Measurements from ENCODE around the gene PRKAG2.

PRKAG2 gene

DNA sequence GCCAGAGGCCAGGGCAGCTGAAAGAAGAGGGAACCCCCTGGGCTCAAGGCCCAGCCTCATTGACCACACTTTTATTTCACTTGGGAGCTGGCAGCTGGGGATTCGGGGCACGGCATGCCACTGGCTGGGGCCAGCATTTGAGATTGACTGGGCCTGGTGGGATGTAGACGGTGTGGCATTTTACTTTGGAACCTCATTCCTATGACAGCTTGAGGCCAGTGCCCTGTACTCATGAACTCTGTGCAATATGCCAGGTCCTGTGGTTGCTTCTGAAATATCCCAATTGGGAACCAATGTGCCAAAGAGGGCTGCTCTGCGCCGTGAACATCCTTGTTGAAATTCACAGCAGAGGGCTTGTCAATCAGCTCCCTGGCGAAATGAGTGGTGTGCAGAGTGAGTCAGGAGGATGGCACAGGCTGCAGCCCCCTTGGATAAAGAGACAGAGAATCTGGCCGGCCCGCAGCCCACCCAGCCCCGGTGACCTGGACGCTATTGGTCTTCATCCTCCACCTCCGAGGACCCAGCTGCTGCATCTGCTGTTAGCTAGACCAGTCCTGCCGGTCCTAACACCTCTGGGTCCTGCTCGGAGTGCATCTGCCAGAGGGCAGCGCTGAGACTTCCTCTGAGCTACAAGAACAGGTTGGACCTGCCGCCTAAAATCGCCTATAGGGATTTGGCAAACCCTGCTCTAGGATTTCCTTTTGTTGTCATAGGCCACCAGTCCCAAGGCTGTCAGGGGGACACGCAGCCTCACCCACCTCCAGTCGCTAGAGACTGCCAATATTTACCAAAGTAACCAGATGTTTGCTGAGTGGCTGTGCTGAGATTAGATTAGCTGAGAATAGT lies 58.0 kb downstream of the PRKAG2 start:
- DNase-seq, result no peak
- TF ChIP-seq POLR2A (IDR thresholded peaks at IDR 0.05; ENCODE audit: low read length), result no peak
- TF ChIP-seq GATA1 (IDR thresholded peaks at IDR 0.05; ENCODE audit: low read depth, low read length), result no peak

DNA sequence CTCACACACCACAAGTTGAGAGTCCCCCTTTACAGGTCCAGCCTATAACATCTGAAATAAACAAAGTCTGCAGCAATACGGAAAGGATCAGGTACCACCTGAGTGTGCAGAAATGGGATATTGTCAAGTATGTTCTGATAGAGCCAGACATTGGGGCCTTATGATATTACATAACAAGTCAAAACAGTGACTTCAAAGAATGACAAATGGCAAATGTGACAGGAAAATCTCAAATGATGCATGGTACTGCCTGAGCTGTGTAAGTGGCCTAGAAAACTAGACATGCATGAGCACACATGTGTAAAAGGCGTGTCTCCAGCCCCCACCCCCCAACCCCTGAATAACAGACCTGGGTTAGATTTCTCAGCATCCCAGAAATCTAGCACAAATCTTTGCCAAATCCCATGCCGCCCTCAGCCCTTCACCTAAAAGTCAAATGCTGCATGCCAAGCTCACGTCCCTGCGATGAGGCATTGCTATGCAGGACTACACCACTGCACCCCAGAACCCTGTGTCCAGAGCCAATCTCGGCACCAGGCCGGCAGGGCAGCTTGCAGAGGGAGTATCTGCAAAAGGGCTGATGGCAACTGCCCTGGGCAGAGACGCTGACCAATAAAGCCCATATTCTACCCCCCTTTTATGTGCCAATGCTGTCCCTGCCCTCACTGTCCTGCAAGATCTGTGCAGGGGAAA lies 58.8 kb downstream of the PRKAG2 start:
- TF ChIP-seq POLR2A (IDR thresholded peaks at IDR 0.05; ENCODE audit: low read length) (no peak), GATA1 (IDR thresholded peaks at IDR 0.05; ENCODE audit: low read depth, low read length) (no peak)
- DNase-seq, result no peak

DNA sequence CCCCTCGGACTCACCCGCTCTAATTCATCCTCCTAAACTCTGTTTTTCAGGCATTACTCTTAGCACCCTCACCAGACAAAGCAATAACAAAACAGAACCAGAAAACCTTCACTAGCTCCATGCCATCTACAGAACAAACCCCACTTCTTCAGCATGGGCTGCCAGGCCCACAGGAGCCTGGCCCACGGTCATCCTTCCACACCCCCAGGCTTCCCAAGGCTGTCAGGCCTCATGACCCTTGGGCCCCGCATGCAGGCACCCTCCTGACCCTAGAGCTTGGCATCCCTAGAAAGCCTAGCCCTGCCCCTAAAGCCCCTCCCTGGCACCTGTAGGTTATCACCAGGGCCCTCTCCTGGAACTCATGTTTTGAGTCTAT lies 59.6 kb downstream of the PRKAG2 start:
- TF ChIP-seq POLR2A (IDR thresholded peaks at IDR 0.05; ENCODE audit: low read length) (no peak), GATA1 (IDR thresholded peaks at IDR 0.05; ENCODE audit: low read depth, low read length) (no peak)
- no peak for DNase-seq

DNA sequence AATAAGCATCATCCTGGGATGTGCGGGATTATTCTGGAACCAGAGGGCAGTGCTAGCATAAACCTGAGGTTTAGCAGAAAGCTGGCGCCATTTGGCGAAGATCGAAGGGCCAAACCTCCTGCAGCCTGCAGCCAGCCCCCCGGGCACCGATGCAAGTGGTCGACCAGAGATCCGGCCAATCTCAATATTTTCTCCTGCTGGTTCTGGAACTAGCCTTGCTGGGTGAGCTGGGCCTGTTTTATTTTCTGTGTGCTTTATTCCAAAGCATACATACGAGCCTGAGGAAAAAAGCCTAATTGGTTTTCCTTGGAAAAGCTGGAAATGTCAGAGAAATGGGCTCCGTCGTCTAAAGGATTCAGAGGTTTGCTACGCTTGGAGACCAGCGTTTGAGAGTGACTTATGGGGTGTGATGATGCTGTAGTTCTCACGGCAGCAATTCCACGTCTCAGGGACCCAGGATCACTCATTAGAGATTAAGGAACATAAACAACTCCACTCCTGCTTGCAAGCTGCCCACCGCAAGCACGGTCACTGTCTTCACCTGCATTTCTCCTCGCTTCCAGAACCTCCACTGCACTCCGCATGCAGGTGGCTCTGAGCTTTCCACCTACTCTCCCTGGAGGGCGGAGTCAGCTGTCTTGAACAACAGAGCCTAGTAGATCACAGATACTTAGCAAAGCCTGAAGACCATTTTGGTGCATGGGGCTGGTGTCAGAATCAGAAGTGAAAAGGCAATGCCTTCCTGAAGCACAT lies 60.2 kb downstream of the PRKAG2 start:
- DNase-seq, result no peak
- no peak for TF ChIP-seq POLR2A (IDR thresholded peaks at IDR 0.05; ENCODE audit: low read length)
- no peak for TF ChIP-seq GATA1 (IDR thresholded peaks at IDR 0.05; ENCODE audit: low read depth, low read length)

DNA sequence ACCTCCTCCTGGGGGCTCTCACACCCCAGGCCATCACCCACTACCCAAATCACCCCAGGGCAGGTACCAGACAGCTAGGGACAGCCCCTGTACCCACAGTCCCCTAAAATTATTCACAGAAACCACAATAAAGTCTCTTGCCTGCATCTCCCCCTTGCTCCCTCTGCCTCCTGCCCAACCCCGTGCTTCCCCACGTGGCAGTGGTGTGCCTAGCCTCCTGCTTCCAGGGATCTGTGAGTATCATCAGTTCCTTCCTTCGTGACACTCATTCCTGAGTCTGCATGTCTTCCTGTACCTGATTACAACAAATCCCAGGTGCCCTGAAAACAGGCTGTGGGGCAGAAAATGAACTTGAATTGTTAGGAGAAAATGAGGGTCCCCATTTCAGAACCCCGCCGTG lies 61.5 kb downstream of the PRKAG2 start:
- no peak for TF ChIP-seq GATA1 (IDR thresholded peaks at IDR 0.05; ENCODE audit: low read depth, low read length)
- no peak for TF ChIP-seq POLR2A (IDR thresholded peaks at IDR 0.05; ENCODE audit: low read length)
- DNase-seq, result no peak

DNA sequence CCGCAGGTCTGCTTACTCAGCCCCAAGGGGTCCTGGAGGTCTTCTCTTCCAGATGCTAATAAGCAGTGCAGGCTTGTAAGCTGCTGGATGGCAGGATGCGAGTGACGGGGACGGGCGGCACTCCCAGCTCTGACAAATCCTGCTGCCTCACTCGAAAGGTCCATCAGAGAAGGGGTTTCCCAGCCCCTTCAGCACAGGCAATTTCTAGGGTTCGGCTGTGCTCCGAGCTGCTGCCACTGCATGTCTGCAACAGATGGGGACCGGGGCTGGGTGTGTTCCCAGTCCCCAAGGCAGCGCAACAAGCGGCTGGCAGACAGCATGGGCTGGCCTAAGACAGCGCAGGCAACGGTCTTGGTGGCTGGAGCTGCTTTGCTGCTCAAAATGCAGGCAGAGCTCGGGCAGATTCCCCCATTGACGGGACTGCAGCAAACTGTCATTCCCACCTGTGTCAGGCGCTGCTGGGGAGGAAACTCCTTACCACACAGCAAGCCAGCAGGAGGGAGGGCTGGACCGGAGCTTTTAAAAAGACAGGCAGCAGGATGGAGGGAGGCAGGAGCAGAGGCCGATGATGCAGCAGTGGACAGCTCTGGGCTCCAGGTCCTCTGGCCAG lies 62.4 kb downstream of the PRKAG2 start:
- no peak for TF ChIP-seq POLR2A (IDR thresholded peaks at IDR 0.05; ENCODE audit: low read length)
- TF ChIP-seq GATA1 (IDR thresholded peaks at IDR 0.05; ENCODE audit: low read depth, low read length), result no peak
- no peak for DNase-seq

DNA sequence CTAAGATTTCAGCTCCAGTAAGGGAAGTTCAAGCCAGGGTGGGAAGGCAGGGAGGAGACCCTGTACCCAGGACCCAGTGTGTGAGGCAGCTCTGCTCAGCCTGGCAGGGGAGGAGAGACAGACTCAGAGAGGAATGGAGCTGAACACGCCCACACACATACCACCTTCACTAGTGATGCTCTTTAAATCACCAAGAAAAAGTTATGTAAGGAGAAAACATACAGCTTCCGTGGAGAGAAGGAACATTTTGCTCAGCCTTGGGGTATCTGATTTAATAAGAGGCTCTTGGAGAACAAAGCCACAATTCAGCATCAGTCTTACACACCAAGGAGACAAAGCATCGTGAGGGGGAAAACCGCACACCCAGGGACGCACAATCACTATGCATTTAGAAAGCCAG lies 62.9 kb downstream of the PRKAG2 start:
- DNase-seq, result no peak
- TF ChIP-seq GATA1 (IDR thresholded peaks at IDR 0.05; ENCODE audit: low read depth, low read length) (no peak), POLR2A (IDR thresholded peaks at IDR 0.05; ENCODE audit: low read length) (no peak)

DNA sequence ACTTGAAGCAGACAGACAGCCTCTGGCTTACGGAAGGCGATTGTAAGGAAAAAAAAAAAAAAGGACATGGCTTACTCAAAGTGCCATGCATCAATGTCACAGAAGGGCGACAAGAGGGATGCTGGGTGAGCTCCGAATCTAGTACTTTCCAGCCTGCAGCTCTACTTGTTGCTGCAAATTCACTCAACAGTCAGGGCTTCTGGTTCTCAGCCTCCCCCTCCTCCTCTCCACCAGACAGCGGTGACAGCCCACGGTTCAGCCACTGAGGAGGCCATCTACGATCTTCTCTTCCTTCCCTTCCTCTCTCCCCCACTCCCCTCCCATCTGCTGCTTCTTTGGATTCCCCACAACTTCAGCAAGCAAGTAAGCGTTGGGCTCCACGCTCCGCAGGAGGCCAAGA lies 63.5 kb downstream of the PRKAG2 start:
- DNase-seq, result no peak
- TF ChIP-seq POLR2A (IDR thresholded peaks at IDR 0.05; ENCODE audit: low read length), result no peak
- TF ChIP-seq GATA1 (IDR thresholded peaks at IDR 0.05; ENCODE audit: low read depth, low read length), result no peak

DNA sequence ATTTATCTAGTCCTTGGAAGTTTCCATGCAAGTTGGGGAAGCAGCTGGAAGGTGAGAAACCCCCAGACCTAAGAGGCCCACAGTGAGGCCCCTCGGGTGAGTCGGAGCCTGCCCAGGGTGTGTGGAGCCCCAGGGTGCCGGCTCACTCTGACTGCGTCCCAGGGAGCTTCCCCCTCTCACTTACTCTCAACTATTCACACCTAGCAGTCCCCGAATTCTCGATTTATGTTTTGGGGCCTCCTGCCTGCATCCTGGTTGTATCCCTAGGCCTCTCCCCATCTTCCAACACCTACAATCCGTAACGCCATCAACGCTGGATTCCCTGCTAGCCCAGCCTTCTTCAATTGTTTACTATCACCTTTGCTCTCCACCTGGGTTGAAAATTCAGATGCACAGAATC lies 63.9 kb downstream of the PRKAG2 start:
- TF ChIP-seq POLR2A (IDR thresholded peaks at IDR 0.05; ENCODE audit: low read length) (no peak), GATA1 (IDR thresholded peaks at IDR 0.05; ENCODE audit: low read depth, low read length) (no peak)
- DNase-seq, result no peak

DNA sequence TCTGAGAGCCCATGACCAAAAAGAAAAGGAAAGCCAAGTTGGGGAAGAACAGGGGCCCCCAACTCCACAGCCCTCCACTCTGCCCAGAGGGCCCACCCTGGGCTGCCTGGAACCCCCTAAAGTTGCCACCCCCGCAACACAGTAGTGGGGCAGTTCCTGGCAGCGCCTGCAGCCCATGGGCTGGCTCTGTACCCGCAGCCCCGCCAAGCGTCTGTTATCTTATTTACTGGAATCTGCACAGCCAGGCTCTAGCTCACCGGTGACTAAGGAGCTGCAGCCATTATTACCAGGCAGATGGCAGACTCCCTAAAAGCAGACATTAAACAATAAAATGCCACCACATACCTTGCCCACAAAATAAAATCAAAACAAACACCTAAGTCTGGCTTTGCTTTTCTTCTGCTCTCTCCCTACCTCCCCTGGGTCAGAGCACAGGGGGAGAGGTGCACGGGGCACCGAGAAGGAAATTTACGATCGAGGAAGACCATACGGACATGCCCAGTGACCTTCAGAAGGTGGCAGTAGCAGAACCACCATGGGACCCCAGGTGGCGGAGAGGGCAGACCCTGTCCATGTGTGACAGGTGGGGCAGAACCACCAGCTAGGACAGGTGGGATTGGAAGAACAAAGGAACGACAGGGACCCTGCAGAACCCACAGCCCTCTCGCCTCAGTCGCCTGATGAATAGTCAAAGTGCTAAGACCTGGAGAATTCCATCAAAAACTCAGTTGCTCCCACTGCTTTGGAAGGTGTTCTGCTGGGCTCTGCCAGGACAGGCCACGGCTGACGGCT lies 66.3 kb downstream of the PRKAG2 start:
- no peak for TF ChIP-seq POLR2A (IDR thresholded peaks at IDR 0.05; ENCODE audit: low read length)
- TF ChIP-seq GATA1 (IDR thresholded peaks at IDR 0.05; ENCODE audit: low read depth, low read length), result no peak
- no peak for DNase-seq

DNA sequence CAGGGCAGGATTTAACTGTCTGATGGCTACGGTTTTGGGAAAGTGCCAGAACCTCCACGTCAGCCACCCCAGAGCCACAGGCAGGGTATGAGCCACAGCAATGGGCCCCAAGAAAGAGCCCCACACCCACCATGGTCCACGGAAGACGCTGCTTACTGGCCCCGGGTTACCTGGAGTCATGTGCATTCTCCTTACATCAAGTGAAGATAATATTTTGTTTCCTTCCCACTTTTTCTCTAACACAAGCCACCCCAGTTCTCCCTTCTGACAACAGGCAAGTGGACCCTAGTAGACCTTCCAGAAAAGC lies 67.1 kb downstream of the PRKAG2 start:
- no peak for DNase-seq
- TF ChIP-seq GATA1 (IDR thresholded peaks at IDR 0.05; ENCODE audit: low read depth, low read length), result no peak
- no peak for TF ChIP-seq POLR2A (IDR thresholded peaks at IDR 0.05; ENCODE audit: low read length)

DNA sequence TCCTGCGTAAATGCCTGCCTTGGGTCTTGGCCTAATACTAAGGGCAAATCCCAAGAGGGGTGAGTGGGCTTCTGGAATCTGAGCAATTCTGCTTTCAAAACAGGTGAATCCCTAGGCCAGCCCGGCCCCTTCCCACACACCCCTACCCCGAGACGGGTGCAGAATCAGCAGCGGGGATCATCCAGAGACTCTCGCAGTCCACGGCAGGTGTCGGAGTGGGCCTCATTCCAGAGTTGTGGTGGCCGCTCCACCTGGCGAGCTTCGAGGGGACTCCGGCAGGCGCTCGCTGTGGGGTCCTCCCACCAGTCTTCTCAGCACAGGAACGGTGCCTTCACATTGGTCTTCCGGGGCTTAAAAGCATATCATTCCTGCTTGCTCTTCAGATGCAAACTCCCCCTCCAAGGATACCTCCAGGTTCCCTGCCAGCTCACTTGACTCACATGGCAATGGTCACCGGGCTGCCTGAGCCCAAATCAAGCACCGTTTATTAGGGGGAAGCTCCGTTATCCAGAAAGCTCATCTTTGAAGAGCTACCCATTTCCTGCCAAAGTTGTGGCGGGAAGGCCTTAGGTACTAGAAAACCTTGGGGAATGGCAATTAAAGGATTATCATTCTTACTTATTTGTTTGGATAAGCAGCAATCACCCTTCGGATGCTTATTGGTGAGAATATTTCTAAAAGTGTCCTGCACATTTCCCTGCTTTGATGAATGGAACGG lies 67.6 kb downstream of the PRKAG2 start:
- TF ChIP-seq GATA1 (IDR thresholded peaks at IDR 0.05; ENCODE audit: low read depth, low read length) (no peak), POLR2A (IDR thresholded peaks at IDR 0.05; ENCODE audit: low read length) (no peak)
- DNase-seq, result no peak
